GM21529 (cell line): ENCODE results near the gene PRDM16.

ENCODE experiments used
- ATAC-seq: cut with Tn5 transposase; IDR thresholded peaks from one replicate; pipeline ENCODE4 v1.9.1; 2021; ENCODE audit not compliant: unreplicated experiment

Gene PRDM16

GRCh38 chr1:3053366-3053980 lies 15.5 kb upstream of the PRDM16 start:
- no peak for ATAC-seq

- no peak for ATAC-seq
Observed at GRCh38 chr1:3053986-3054385, 15.0 kb upstream of the PRDM16 start.

DNA sequence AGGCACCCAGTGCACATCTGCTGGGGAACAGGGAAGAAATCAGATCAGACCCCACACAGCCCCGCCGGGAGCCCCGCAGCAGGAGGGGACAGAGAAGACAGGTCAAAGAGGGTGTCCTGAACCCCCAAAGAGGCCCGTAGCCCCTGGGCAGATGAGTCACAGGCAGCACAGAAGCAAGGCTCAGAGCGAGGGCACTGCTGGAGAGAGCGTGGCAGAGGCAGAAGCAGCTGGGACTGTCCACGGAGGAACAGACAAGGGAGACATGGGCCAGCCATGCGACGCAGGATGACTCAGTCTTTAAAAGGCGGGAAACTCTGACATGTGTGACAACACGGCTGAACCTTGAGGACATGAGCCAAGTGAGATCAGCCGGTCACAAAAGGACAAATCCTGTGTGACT lies 14.5 kb upstream of the PRDM16 start:
- ATAC-seq: no peak

- ATAC-seq: no peak
Observed at GRCh38 chr1:3055051-3055450, 14.0 kb upstream of the PRDM16 start.

GRCh38 chr1:3056641-3057040 lies 12.4 kb upstream of the PRDM16 start:
- ATAC-seq: no peak

GRCh38 chr1:3058263-3059030 lies 10.6 kb upstream of the PRDM16 start:
- ATAC-seq: no peak

- no peak for ATAC-seq
Observed at GRCh38 chr1:3060127-3060526, 8.9 kb upstream of the PRDM16 start.

GRCh38 chr1:3060601-3061551 lies 8.1 kb upstream of the PRDM16 start:
- no peak for ATAC-seq

- ATAC-seq: no peak
Observed at GRCh38 chr1:3061566-3061965, 7.4 kb upstream of the PRDM16 start.

DNA sequence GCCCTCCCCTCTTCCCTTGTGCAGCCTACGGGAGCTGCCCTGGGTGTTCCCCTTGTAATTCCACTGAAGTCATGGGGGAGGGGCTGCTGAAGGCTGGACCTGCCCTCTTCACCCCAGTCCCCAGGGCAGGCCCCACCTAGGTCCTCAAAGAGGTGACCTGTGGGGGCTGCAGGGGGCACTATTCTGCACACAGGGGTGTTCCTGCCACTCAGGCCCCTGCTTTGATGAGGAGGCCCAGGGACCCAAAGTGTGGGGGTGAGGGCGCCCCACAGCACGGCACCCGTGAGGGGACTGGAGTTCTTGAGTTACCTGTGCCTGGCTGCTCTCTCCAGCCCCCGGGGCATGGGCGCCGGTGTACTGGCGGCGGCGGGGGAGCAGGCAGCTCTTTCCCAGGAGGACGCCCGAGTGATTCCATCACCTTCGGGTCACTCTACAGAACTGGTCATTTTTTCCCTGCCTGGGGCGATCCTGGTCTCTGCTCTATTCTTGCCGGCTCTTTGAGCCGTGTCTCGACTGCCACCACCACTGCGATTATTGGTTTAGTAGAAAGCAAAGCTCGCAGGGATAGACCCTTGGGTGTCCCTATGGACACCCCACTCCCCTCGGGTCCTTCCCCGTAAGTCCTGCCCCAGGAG lies 6.9 kb upstream of the PRDM16 start:
- no peak for ATAC-seq

DNA sequence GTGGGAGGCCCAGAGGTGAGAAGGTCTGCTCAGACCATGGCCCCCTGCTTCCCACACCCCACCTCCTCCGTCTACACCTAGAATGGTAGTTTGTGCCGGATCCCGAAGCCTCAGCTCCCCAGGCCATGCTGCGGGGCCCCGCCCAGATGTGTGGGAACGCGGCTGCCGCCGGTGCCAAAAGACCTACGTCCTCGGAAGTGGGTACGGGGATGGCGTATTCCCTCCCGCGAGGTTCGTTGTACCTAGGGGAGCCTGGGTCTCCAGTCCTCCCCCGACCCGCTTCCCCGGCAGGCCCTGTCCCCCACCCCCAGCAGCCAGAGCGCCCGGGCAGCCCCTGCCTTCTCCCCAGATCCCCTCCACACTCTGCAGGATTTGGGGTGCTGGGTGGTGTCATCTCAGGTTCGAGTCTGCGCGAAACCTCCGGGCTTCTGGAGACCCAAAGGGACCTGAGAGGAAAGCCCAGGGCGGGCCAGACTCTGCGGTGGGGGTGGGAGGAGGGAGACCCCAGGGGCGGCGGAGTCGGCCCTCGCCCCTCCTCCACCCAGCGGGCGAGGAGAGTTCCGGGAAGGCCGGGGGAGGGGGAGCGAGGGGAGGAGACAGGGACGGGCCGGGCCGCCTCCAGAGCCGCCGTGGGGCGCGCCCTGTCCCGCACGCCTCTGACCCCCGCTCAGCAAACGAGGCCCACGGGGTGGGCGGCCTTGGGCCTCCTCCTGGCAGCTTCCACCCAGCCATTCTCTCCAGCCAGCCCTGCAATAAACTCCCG lies 6.2 kb upstream of the PRDM16 start:
- ATAC-seq: no peak

DNA sequence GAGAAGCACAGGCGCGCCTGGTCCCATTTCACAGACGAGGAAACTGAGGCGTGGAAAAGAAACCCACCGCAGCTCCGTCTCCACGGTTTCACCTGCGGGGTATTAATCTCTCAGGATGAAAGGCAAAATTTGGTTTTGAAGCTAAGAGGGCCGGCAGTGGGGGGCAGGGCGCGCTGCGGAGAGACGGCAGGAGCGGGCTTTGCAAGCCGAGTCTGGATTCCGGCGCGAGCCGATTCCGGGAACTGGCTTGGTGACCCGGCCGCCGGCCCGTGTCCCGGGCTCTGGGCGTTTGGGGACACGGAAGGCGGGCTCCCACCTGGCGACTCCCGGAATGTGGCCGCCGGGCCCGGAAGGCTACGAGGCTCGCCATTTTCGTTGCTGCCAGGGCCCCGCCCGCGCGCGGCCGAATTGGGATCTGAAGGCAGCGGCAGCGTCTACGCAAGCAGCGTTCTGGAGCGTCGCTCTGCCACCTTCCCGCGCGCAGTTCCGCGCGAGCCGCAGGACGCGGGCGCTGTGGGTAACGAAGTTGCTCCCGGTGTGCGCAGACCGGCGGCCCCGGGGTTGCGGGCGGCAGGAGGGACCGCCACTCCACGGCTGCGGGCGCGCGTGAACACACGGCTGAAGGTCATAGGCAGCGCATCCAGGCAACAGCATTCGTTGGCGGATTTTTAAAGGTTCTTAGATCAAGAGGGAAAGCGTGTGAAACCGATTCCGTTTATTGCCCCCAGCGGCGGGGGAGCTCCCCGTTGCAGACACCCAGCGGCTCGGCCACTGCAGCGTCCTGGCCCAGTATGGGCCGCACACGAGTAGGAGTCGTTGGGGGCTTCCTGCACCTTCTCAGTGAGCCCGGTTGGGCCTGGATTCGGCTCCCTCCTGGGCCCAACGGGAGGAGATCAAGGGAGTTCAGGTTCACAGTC lies 5.4 kb upstream of the PRDM16 start:
- no peak for ATAC-seq

DNA sequence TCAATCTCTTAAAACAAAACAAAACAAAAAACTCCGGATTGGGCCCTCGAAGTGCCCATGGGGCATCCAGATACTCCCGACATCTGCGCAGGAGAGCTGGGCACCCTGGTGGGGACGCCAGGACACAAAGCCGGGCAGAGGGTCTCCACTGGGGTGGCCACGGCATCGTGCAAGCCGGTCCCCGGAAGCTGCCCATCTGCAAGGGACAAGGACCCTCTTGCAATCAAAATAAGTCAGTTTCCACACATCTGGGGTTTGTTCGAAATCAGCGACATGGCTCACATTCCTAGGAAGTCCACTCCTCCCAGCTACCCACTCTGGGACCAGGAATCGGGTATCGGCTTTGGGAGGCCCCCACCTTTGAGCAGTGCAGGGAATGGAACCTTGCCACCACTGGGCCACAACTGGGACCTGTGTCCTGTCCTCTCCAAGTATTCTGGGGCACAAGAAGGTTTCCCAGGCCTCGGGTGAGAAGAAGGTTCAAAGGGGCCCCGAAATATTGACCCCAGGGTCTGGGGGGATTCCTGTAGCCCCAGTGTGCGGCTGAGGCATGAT lies 4.6 kb upstream of the PRDM16 start:
- ATAC-seq: no peak

DNA sequence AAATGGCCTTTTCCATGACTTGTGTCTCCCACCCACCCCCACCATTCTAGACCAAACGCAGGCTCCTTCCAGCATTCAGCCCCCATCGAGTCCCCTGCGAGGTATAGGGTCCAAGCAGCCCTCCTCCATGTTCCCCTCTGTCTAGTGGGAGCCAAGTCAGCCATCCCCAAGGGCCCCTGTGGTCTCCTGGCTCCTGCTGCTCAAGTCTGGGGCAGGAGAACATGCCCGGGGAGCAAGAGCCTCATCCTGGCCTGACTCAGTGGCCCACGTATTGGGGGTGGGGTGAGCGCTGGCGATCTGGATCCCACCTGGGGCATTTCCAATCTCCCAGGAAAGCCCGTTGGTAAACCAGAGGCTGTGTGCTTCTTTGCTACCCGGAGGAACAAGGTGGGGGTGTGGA lies 4.1 kb upstream of the PRDM16 start:
- ATAC-seq: no peak

GRCh38 chr1:3065396-3065795 lies 3.6 kb upstream of the PRDM16 start:
- ATAC-seq: no peak

- ATAC-seq: no peak
Observed at GRCh38 chr1:3065797-3066196, 3.2 kb upstream of the PRDM16 start.

- ATAC-seq: no peak
Observed at GRCh38 chr1:3066250-3066711, 2.7 kb upstream of the PRDM16 start.

DNA sequence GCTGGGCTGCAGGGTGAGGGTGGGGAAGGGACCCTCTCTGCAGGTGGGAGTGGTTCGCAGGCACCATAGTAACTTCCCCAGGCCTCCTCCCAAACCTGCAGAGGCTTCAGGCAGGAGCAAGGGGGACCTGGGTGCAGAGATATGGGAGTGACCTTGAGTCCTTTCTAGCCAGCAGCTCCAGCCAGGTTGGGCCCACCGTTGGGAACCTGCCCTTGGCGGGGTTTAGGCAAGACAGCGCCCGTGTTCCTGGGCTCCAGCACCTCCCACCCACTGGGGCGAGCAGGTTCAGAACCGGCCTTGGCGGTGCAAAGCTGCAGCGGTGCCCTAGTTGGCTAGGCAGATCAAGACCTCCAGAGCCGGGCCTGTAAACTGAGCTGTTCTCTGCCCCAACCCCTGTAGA lies 2.2 kb upstream of the PRDM16 start:
- no peak for ATAC-seq

DNA sequence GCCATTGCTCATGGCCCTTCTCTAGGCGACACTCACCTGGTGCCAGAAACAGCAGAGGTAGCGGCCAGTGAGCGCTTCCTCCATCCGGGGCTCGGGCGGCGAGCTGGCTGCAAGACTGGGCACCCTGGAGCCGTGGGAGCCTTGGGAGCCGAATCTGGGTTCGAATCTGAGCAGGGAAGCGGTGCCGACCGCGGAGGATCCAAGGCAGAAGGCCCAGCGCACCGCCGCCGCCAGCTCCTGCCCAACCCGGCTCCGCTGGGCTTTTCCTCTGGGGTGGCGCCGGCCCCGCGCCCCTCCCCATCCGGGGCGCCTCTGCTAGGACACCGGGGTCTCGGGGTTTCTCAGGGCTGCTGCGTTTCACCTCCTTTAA lies 1.7 kb upstream of the PRDM16 start:
- ATAC-seq: no peak
